HG03097 (cell line): ENCODE data around the gene SLC3A2.
"Not testable (repeated sequence)": the region's sequence is repeated elsewhere in the genome, so short reads cannot be mapped to it uniquely, and the experiment has no call there.

ENCODE experiments used
- ATAC-seq: cut with Tn5 transposase; IDR thresholded peaks from one replicate; pipeline ENCODE4 v1.9.1; 2021; ENCODE audit not compliant: unreplicated experiment, low FRiP score

The SLC3A2 gene

GRCh38 chr11:62925745-62926679, 45.3 kb downstream of the SLC3A2 start:
- no peak for ATAC-seq

- no peak for ATAC-seq
Measured at GRCh38 chr11:62926680-62927455, 46.2 kb downstream of the SLC3A2 start.

GRCh38 chr11:62928011-62928410, 47.3 kb downstream of the SLC3A2 start:
- no peak for ATAC-seq

GRCh38 chr11:62930157-62930556, 49.5 kb downstream of the SLC3A2 start:
- no peak for ATAC-seq

- no peak for ATAC-seq
Measured at GRCh38 chr11:62930666-62931065, 50.0 kb downstream of the SLC3A2 start.

- ATAC-seq, result no peak
Measured at GRCh38 chr11:62931499-62932278, 51.0 kb downstream of the SLC3A2 start.

GRCh38 chr11:62933285-62933684, 52.6 kb downstream of the SLC3A2 start:
- no peak for ATAC-seq

GRCh38 chr11:62933750-62934495, 53.2 kb downstream of the SLC3A2 start:
- ATAC-seq, result no peak

- no peak for ATAC-seq
Measured at GRCh38 chr11:62934496-62934785, 53.7 kb downstream of the SLC3A2 start.

GRCh38 chr11:62937528-62937927, 56.8 kb downstream of the SLC3A2 start:
- not testable (repeated sequence) for ATAC-seq
